Measurements from ENCODE around the gene TSKU. TPM values are rescaled to one million over a fixed set of nuclear protein-coding genes. Genes with fewer than 3 reads are reported as not detected.
"Not testable (repeated sequence)": the region's sequence is repeated elsewhere in the genome, so short reads cannot be mapped to it uniquely, and the experiment has no call there.

The TSKU gene
- total RNA-seq, 4 donors from 2014 or later: 19.1 to 60.6 (median 47.1) TPM

GRCh38 chr11:76824083-76824939 lies 41.2 kb downstream of the TSKU start:
- H3K27ac ChIP-seq (replicated peaks in 1 of 4): peak overlapping the region; percentile 22 to 74 (median 60)
- H3K4me3 ChIP-seq: no peak overlapping the region
- H3K36me3 ChIP-seq: no peaks in the 10 kb centered on the region
- intact Hi-C loops (cut with DNase I): no loop called here
- peaks cover 0 to 7% (median 3%) of the 10 kb centered on the region in 4 donors for H3K4me1 ChIP-seq
- no peak for DNase-seq (ENCODE audit: extremely low spot score)
- H3K27me3 ChIP-seq: no peaks in the 10 kb centered on the region
- no peaks in the 10 kb centered on the region for H3K9me3 ChIP-seq
- WGBS: 70% methylated on average over 9 of the region's 9 CpGs
- TF ChIP-seq CTCF (IDR thresholded peaks at IDR 0.05) (no peak), POLR2AphosphoS5 (IDR thresholded peaks at IDR 0.05) (no peak), POLR2A (IDR thresholded peaks at IDR 0.05; ENCODE audit: low read depth) (no peak), EP300 (IDR thresholded peaks at IDR 0.05) (peak; percentile 7)

- Histone ChIP-seq H3K27me3 (no peaks in the 10 kb centered on the region), H3K27ac (replicated peaks in 1 of 4) (peak overlapping the region in 2 of 4 donors; percentile 31 to 74), H3K9me3 (no peaks in the 10 kb centered on the region), H3K36me3 (no peaks in the 10 kb centered on the region), H3K4me1 (peaks cover 3 to 7% (median 4%) of the 10 kb centered on the region in 4 donors), H3K4me3 (no peak overlapping the region)
- no peak for TF ChIP-seq POLR2A (IDR thresholded peaks at IDR 0.05; ENCODE audit: low read depth)
- TF ChIP-seq CTCF (IDR thresholded peaks at IDR 0.05): no peak
- DNase-seq (ENCODE audit: extremely low spot score): no peak
- intact Hi-C loops (cut with DNase I): no loop called here
- WGBS: 85% methylated on average over 5 of the region's 5 CpGs
Measured at GRCh38 chr11:76824980-76825725, 42.0 kb downstream of the TSKU start.

DNA sequence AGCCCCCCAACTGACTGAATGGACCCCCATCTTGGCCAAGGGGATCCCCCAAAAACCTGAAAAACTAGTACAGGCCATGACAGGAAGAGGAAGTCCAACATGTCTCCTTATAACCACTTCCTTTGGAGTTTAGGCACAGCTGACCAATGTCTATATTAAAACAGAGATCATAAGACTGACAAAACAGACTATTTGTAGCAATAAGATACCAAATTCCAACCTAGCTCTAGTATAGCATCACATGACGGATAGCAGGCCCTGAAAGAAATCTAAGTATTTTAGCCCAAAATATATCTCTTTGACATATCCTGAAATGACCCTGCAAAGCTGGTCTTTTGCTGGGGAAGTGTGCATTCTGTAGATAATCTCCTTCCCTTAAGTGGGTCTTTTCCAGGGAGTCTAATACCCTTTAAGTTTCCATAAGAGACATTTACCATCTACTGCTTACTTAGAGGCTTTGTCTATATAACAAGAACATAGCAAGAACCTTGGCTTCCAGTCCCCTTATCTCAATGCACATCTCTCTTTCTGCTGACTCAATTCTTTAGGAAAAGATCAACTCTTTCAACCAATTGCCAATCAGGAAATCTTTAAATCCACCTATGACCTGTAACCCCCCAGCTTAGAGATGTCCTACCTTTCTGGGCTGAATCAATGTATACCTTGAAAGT lies 42.7 kb downstream of the TSKU start:
- 89% methylated on average over 1 of the region's 1 CpG for WGBS
- intact Hi-C loops (cut with DNase I): no loop called here
- H3K27ac ChIP-seq (replicated peaks in 1 of 4): peak overlapping the region in 2 of 4 donors; percentile 31 to 74

GRCh38 chr11:76826508-76826907 lies 43.4 kb downstream of the TSKU start:
- H3K4me3 ChIP-seq; H3K9me3 ChIP-seq; H3K27me3 ChIP-seq; intact Hi-C loops (cut with DNase I); H3K36me3 ChIP-seq; H3K27ac ChIP-seq (replicated peaks in 1 of 4); DNase-seq (ENCODE audit: extremely low spot score): not testable (repeated sequence)
- 94% methylated on average over 3 of the region's 3 CpGs for WGBS
- peaks cover 3 to 19% (median 16%) of the 10 kb centered on the region in 4 donors for H3K4me1 ChIP-seq

More for the DNA sequence above, 42.7 kb downstream of the TSKU start:
- H3K4me1 ChIP-seq: peaks cover 3 to 14% (median 12%) of the 10 kb centered on the region in 4 donors
- no peaks in the 10 kb centered on the region for H3K9me3 ChIP-seq
- no peak overlapping the region for H3K4me3 ChIP-seq
- DNase-seq (ENCODE audit: extremely low spot score): no peak
- no peaks in the 10 kb centered on the region for H3K36me3 ChIP-seq
- no peaks in the 10 kb centered on the region for H3K27me3 ChIP-seq
- TF ChIP-seq CTCF (IDR thresholded peaks at IDR 0.05): no peak

GRCh38 chr11:76827005-76827404 lies 43.8 kb downstream of the TSKU start:
- H3K27me3 ChIP-seq; H3K27ac ChIP-seq (replicated peaks in 1 of 4); DNase-seq (ENCODE audit: extremely low spot score); H3K4me3 ChIP-seq; H3K36me3 ChIP-seq; H3K9me3 ChIP-seq; intact Hi-C loops (cut with DNase I): not testable (repeated sequence)
- H3K4me1 ChIP-seq: peaks cover 3 to 19% (median 16%) of the 10 kb centered on the region in 4 donors
